SIG-M5 treated with dmso at 0.1 percent for 504 hours (cell line): ENCODE data around the gene AFG3L2.

Source experiments
- DNase-seq: peaks from one replicate; lab custom pipeline; 2025; ENCODE audit not compliant: unreplicated experiment; lab: John Stamatoyannopoulos, UW

The AFG3L2 gene

DNA sequence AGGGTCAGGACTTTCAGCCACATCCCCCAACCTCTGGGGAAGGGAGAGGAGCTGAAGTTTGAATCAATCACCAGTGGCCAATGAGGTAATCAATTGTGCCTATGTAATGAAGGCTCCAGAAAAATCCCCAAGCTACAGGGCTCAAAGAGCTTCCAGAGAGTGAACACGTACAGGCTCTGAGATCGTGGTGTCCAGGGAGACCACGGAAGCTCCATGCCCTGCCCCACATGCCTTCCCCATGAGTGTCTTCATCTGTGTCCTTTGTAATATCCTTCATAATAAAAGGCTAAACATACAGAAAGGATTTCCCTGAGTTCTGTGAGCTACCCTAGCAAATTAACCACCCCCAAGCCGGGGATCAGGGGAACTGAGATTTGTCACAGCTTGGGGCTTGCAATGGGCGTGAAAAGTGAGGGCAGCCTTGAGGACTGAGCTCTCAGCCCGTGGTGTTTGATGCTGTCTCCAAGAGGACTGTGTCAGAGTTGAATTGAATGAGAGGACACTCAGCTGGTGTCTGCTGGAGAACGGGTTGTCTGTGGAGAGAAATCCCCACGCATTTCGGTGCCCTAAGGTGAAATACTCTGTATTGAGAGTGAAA lies 94.5 kb downstream of the AFG3L2 start:
- DNase-seq: no peak

DNA sequence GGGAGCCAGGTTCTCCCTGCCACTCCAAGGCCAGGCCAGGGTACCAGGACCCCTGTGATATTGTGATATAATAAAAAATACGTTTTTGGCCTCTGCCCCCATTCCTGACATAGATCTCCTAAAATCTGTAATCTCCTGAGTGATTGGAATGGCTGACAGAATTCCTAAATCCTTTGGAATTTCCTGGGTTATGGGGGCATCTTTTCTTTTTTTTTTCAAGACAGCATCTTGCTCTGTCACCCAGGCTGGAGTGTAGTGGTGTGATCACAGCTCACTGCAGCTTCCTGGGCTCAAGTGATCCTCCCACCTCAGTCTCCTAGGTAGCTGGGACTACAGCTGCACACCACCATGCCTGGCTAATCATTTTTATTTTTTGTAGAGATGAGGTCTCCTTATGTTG lies 95.2 kb downstream of the AFG3L2 start:
- DNase-seq: no peak

DNA sequence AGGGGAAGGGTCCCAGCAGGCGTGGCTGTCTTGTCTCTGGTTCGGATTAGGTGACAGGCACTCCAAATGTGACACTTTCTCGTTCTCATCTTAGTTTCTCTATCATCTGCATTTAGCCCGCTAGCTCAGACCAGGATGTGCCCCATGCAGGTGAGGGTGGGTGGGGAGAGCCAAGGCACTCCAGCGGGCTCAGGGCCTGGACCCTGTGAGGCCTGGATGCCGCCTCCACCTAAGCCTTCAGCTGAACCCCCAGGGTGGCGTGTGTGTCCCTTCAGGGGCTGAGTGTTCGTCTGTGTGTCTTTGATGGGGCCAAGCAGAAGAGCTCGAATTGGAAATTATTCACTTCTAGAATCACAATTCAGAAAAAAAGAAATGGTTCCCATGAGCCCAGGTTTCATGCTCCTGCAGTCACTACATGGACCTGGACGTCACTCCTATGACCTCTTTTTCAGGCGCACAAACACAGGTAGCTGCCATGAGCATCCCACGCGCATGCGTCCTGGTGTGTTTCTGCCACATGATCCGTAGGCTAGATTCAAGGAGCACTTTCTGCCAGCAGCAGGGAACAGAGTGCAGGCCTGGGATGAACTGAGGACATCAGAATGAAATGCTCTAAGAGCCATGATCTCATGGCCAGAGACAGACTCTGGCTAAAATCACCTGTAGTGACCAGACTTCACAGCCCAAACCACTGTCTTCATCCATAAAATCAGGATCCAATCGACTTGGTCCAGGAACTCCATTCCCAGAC lies 97.1 kb downstream of the AFG3L2 start:
- DNase-seq: no peak
